RWPE1 (cell line): ENCODE data around the gene COL4A3.

Experiments
- CTCF ChIA-PET: fragments of 350-600 bp; sonication (Branson Sonifier 250); formaldehyde crosslinking; extraction: SDS; loops from one replicate; lab custom pipeline; 2021; lab: Yijun Ruan, JAX
- POLR2A ChIA-PET: fragments of 400-600 bp; formaldehyde crosslinking; extraction: SDS; loops from one replicate; lab custom pipeline; 2020; ENCODE audit warnings: antibody characterized with exemption; ENCODE audit not compliant: low non-redundant PET; lab: Yijun Ruan, JAX
- DNase-seq: peaks from one replicate; pipeline ENCODE4 v3.0.0; 2012; ENCODE audit warnings: low spot score
- H3K27ac ChIP-seq: fragments of 450-650 bp; 2 replicates; pipeline ENCODE4 v1.5.1; 2017
- CTCF ChIP-seq: fragments of 450-650 bp; conservative IDR thresholded peaks from 2 replicates; pipeline ENCODE4 v1.5.1; 2017; ENCODE audit warnings: low read depth, mild to moderate bottlenecking

Gene COL4A3

GRCh38 chr2:227192491-227192890, 28.1 kb downstream of the COL4A3 start:
- TF ChIP-seq CTCF: no peak
- DNase-seq: no peak
- ChIA-PET POLR2A (no interaction called here), CTCF (no interaction called here)
- H3K27ac ChIP-seq: no peak overlapping the region

- no peak for DNase-seq
- ChIA-PET POLR2A (no interaction called here), CTCF (no interaction called here)
- no peak overlapping the region for H3K27ac ChIP-seq
- TF ChIP-seq CTCF: no peak
Measured at GRCh38 chr2:227194219-227194618, 29.8 kb downstream of the COL4A3 start.

- POLR2A ChIA-PET: no interaction called here
- CTCF ChIA-PET: no interaction called here
- no peak for DNase-seq
- TF ChIP-seq CTCF: no peak
- no peak overlapping the region for H3K27ac ChIP-seq
Measured at GRCh38 chr2:227198866-227199265, 34.4 kb downstream of the COL4A3 start.

- ChIA-PET CTCF (no interaction called here), POLR2A (no interaction called here)
- DNase-seq: no peak
- TF ChIP-seq CTCF: no peak
- H3K27ac ChIP-seq: no peak overlapping the region
Measured at GRCh38 chr2:227201771-227202170, 37.3 kb downstream of the COL4A3 start.

- H3K27ac ChIP-seq: no peak overlapping the region
- DNase-seq: no peak
- ChIA-PET CTCF (no interaction called here), POLR2A (no interaction called here)
- no peak for TF ChIP-seq CTCF
Measured at GRCh38 chr2:227204452-227204851, 40.0 kb downstream of the COL4A3 start.

- CTCF ChIA-PET: no interaction called here
- no peak for TF ChIP-seq CTCF
Measured at GRCh38 chr2:227205701-227206100, 41.3 kb downstream of the COL4A3 start.

GRCh38 chr2:227206406-227206805, 42.0 kb downstream of the COL4A3 start:
- H3K27ac ChIP-seq: no peak overlapping the region
- POLR2A ChIA-PET: no interaction called here
- no peak for TF ChIP-seq CTCF
- DNase-seq: no peak
- CTCF ChIA-PET: no interaction called here

More at GRCh38 chr2:227205701-227206100, 41.3 kb downstream of the COL4A3 start:
- no peak for DNase-seq
- no peak overlapping the region for H3K27ac ChIP-seq
- POLR2A ChIA-PET: no interaction called here
